WERI-Rb-1 (cell line): ENCODE results near the gene DMD.

Experiments
- DNase-seq: peaks from one replicate; pipeline ENCODE4 v3.0.0-alpha.2; 2020
- H3K27ac ChIP-seq: fragments of 250-450 bp; sonication (Bioruptor Pico); 2 replicates; pipeline ENCODE4 v1.5.1; 2020; ENCODE audit warnings: mild to moderate bottlenecking, moderate library complexity
- H3K27me3 ChIP-seq: fragments of 250-450 bp; sonication (Bioruptor Pico); 2 replicates; pipeline ENCODE4 v1.5.1; 2021; ENCODE audit warnings: mild to moderate bottlenecking, low read depth, moderate library complexity; ENCODE audit not compliant: insufficient read depth, severe bottlenecking
- H3K36me3 ChIP-seq: fragments of 250-450 bp; sonication (Bioruptor Pico); 2 replicates; pipeline ENCODE4 v1.5.1; 2020; ENCODE audit warnings: mild to moderate bottlenecking, moderate library complexity
- H3K4me3 ChIP-seq: 2 replicates; pipeline ENCODE4 v1.5.1; 2011; ENCODE audit warnings: low read depth, mild to moderate bottlenecking, control low read depth, low read length
- H3K9me3 ChIP-seq: fragments of 250-450 bp; sonication (Bioruptor Pico); 2 replicates; pipeline ENCODE4 v1.5.1; 2021; ENCODE audit warnings: mild to moderate bottlenecking, moderate library complexity; ENCODE audit not compliant: severe bottlenecking
- TF ChIP-seq, protein P1 (sequence below): IDR thresholded peaks from 2 replicates; pipeline ENCODE4 v1.5.1; 2011; ENCODE audit warnings: low read depth, mild to moderate bottlenecking, control low read depth, inconsistent platforms, low read length

DMD gene

DNA sequence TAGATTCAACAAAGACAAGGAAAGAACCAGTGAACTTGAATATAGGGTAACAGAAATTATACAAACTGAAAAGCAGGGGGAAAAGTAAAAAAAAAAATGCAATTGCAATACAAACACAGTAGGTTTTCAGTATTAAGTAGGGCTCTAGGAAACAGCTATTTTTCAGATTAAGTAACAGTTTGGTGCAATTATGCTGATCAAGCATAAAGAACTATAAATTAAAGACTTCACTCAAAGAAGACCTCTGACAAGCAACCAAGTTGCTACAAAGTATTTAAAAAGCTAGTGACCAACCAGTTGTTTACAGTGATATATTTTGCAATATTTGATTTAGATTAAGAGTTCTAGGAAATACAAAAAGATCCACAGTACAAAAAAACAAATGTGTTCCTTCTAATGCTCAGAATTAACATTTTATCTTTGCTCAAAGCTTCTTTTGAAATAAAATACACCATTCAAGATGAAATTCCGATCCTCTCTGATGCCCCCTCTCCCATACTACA, 1908.7 kb downstream of the DMD start:
- H3K9me3 ChIP-seq, result no peaks in the 10 kb centered on the region
- TF ChIP-seq, protein P1, sequence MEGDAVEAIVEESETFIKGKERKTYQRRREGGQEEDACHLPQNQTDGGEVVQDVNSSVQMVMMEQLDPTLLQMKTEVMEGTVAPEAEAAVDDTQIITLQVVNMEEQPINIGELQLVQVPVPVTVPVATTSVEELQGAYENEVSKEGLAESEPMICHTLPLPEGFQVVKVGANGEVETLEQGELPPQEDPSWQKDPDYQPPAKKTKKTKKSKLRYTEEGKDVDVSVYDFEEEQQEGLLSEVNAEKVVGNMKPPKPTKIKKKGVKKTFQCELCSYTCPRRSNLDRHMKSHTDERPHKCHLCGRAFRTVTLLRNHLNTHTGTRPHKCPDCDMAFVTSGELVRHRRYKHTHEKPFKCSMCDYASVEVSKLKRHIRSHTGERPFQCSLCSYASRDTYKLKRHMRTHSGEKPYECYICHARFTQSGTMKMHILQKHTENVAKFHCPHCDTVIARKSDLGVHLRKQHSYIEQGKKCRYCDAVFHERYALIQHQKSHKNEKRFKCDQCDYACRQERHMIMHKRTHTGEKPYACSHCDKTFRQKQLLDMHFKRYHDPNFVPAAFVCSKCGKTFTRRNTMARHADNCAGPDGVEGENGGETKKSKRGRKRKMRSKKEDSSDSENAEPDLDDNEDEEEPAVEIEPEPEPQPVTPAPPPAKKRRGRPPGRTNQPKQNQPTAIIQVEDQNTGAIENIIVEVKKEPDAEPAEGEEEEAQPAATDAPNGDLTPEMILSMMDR, result no peak
- H3K36me3 ChIP-seq, result no peaks in the 10 kb centered on the region
- no peak overlapping the region for H3K4me3 ChIP-seq
- no peaks in the 10 kb centered on the region for H3K27me3 ChIP-seq
- H3K27ac ChIP-seq, result no peak overlapping the region
- no peak for DNase-seq

DNA sequence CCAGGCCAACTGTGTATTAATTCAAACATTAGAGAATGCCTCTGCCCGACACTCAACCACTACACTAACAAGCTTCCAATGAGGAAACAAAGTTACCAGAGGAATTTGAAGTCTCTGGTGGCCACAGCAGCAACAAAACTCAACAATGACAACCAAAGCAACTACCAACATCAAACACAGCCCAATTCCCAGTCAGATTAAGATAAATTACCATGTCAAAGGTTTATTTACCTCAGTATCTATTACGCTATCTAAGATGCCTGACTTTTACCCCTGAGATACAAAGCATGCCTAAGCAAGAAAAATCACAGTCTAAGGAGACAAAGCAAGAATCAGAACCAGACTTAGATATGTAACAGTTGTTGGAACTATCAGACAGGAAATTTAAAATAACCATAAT, 1909.4 kb downstream of the DMD start:
- DNase-seq, result no peak
- Histone ChIP-seq H3K36me3 (no peaks in the 10 kb centered on the region), H3K27me3 (no peaks in the 10 kb centered on the region), H3K27ac (no peak overlapping the region), H3K4me3 (no peak overlapping the region), H3K9me3 (no peaks in the 10 kb centered on the region)
- TF ChIP-seq, protein P1, result no peak

DNA sequence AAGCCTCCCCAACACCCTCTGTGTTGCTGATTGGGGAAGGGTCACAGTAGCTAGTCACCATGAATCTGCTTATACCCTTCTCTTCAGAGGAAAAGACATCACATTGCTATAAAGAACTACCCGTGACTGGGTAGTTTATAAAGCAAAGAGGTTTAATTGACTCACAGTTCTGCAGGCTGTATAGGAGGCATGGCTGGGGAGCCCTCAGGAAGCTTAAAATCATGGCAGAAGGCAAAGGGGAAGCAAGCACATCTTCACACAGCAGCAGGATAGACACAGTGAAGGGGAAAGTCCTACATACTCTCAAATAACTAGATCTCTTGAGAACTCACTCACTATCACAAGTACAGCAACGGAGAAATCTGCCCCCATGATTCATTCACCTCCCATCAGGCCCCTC, 1910.1 kb downstream of the DMD start:
- no peak overlapping the region for H3K27ac ChIP-seq
- H3K9me3 ChIP-seq, result no peaks in the 10 kb centered on the region
- no peak overlapping the region for H3K4me3 ChIP-seq
- TF ChIP-seq, protein P1, result no peak
- no peak for DNase-seq
- H3K27me3 ChIP-seq, result no peaks in the 10 kb centered on the region
- no peaks in the 10 kb centered on the region for H3K36me3 ChIP-seq

DNA sequence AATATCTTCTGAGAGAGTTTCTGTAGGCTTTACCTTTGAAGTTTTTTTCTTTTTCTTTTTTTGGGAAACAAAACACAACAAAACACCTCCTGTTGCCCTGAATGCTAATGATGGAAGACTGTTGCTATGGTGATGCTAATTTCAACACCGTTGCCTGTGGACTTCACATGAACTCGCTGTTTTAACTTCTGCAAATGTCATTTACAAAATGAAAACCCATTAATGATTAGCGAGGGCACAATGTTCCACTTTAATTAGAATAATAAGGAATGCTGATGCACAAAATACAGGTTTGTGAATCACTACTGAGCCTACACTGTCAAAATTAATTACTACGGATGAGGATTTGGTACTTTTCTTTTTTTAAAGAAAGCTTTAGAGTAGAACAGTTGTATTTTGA, 1912.4 kb downstream of the DMD start:
- Histone ChIP-seq H3K4me3 (no peak overlapping the region), H3K27ac (no peak overlapping the region), H3K36me3 (no peaks in the 10 kb centered on the region), H3K9me3 (no peaks in the 10 kb centered on the region), H3K27me3 (peaks cover 9% of the 10 kb centered on the region)
- DNase-seq, result no peak
- TF ChIP-seq, protein P1, result no peak

DNA sequence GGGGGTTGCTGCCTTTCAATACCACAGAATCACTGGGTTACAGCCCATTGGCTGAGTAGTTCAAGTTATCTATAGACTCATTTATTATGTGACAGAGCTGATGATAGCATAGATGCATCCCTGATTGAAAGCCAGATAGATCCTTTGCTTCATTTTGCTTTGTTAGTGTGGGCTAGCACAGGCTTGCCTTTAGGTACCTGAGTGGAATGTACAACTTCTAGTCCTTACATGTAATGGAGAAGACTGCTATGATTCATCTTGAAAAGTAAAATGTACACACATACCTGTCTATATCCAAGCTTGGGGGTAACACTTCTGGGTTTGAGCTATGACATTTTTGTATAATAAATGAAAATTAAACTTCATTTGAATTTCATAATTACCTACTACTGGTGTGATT, 1913.5 kb downstream of the DMD start:
- Histone ChIP-seq H3K27ac (no peak overlapping the region), H3K27me3 (peaks cover 9% of the 10 kb centered on the region), H3K9me3 (no peaks in the 10 kb centered on the region), H3K4me3 (no peak overlapping the region), H3K36me3 (no peaks in the 10 kb centered on the region)
- TF ChIP-seq, protein P1, result no peak
- DNase-seq, result no peak

DNA sequence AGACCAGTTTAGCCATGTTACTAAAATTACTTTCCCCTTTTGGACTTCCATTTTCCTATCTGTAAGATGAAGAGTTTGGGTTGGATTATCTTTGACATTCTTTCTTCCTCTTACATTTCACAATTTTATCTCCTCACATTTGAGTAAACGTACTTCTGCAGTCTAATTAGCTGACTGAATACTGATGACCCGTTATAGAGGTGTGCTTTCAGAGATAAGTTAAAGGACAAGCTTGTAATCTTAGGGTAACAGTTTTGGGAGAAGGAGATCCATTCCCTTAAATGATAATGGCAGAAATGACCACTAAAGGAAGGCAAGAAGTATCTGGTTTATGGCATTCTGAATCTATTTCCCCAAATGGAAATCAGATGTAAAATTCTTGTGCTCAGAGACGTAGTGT, 1916.9 kb downstream of the DMD start:
- TF ChIP-seq, protein P1, result no peak
- Histone ChIP-seq H3K4me3 (no peak overlapping the region), H3K9me3 (no peaks in the 10 kb centered on the region), H3K36me3 (no peaks in the 10 kb centered on the region), H3K27ac (no peak overlapping the region), H3K27me3 (peaks cover 9% of the 10 kb centered on the region)
- DNase-seq, result no peak
